Measurements from ENCODE around the gene HEPN1. TPM values are rescaled to one million over a fixed set of nuclear protein-coding genes. Genes with fewer than 3 reads are reported as not detected.

The HEPN1 gene
- total and polyA plus RNA-seq, 5 donors, result not detected

- Histone ChIP-seq H3K9me3 (ENCODE audit: control insufficient read depth, low read length) (no peaks in the 10 kb centered on the region), H3K4me1 (ENCODE audit: control insufficient read depth, insufficient read depth, low read length) (peaks cover 6% of the 10 kb centered on the region), H3K4me3 (ENCODE audit: low read length) (no peak overlapping the region), H3K27me3 (ENCODE audit: control insufficient read depth, insufficient read depth) (no peaks in the 10 kb centered on the region), H3K27ac (ENCODE audit: low read length) (no peak overlapping the region)
- DNase-seq, result peak in 2 of 3 donors; percentile 33 to 55
- intact Hi-C loops (cut with DNase I), result no loop called here
- ATAC-seq, result no peak
- WGBS, result 87% methylated on average over 11 of the region's 11 CpGs
Measured at GRCh38 chr11:124886476-124886875, 32.6 kb upstream of the HEPN1 start.

- 83% methylated on average over 12 of the region's 12 CpGs for WGBS
- peaks cover 8% of the 10 kb centered on the region for H3K4me1 ChIP-seq (ENCODE audit: control insufficient read depth, insufficient read depth, low read length)
Measured at GRCh38 chr11:124886978-124887666, 31.9 kb upstream of the HEPN1 start.

GRCh38 chr11:124887667-124888013, 31.4 kb upstream of the HEPN1 start:
- Histone ChIP-seq H3K9me3 (ENCODE audit: control insufficient read depth, low read length) (no peaks in the 10 kb centered on the region), H3K27ac (ENCODE audit: low read length) (no peak overlapping the region), H3K27me3 (ENCODE audit: control insufficient read depth, insufficient read depth) (no peaks in the 10 kb centered on the region), H3K4me1 (ENCODE audit: control insufficient read depth, insufficient read depth, low read length) (peaks cover 8% of the 10 kb centered on the region), H3K4me3 (ENCODE audit: low read length) (no peak overlapping the region)
- DNase-seq, result no peak
- no peak for ATAC-seq
- WGBS, result 67% methylated on average over 3 of the region's 3 CpGs
- intact Hi-C loops (cut with DNase I), result no loop called here

More at GRCh38 chr11:124886978-124887666, 31.9 kb upstream of the HEPN1 start:
- DNase-seq, result peak in 2 of 3 donors; percentile 26 to 57
- intact Hi-C loops (cut with DNase I), result no loop called here
- Histone ChIP-seq H3K27me3 (ENCODE audit: control insufficient read depth, insufficient read depth) (no peaks in the 10 kb centered on the region), H3K9me3 (ENCODE audit: control insufficient read depth, low read length) (no peaks in the 10 kb centered on the region), H3K4me3 (ENCODE audit: low read length) (no peak overlapping the region), H3K27ac (ENCODE audit: low read length) (no peak overlapping the region)
- no peak for ATAC-seq

- Histone ChIP-seq H3K27me3 (ENCODE audit: control insufficient read depth, insufficient read depth) (no peaks in the 10 kb centered on the region), H3K4me3 (ENCODE audit: low read length) (no peak overlapping the region), H3K27ac (ENCODE audit: low read length) (no peak overlapping the region), H3K9me3 (ENCODE audit: control insufficient read depth, low read length) (no peaks in the 10 kb centered on the region), H3K4me1 (ENCODE audit: control insufficient read depth, insufficient read depth, low read length) (peaks cover 8% of the 10 kb centered on the region)
- 86% methylated on average over 2 of the region's 2 CpGs for WGBS
- intact Hi-C loops (cut with DNase I), result no loop called here
- no peak for ATAC-seq
- DNase-seq, result no peak
Measured at GRCh38 chr11:124889191-124890091, 29.6 kb upstream of the HEPN1 start.

- Histone ChIP-seq H3K27me3 (ENCODE audit: control insufficient read depth, insufficient read depth) (no peaks in the 10 kb centered on the region), H3K27ac (ENCODE audit: low read length) (no peak overlapping the region), H3K9me3 (ENCODE audit: control insufficient read depth, low read length) (no peaks in the 10 kb centered on the region), H3K4me3 (ENCODE audit: low read length) (no peak overlapping the region), H3K4me1 (ENCODE audit: control insufficient read depth, insufficient read depth, low read length) (peaks cover 8% of the 10 kb centered on the region)
- ATAC-seq, result no peak
- no peak for DNase-seq
- intact Hi-C loops (cut with DNase I), result no loop called here
- WGBS, result 89% methylated on average over 2 of the region's 2 CpGs
Measured at GRCh38 chr11:124890151-124890550, 28.9 kb upstream of the HEPN1 start.

- Histone ChIP-seq H3K9me3 (ENCODE audit: control insufficient read depth, low read length) (no peaks in the 10 kb centered on the region), H3K4me3 (ENCODE audit: low read length) (no peak overlapping the region), H3K27ac (ENCODE audit: low read length) (no peak overlapping the region), H3K4me1 (ENCODE audit: control insufficient read depth, insufficient read depth, low read length) (peaks cover 8% of the 10 kb centered on the region), H3K27me3 (ENCODE audit: control insufficient read depth, insufficient read depth) (no peaks in the 10 kb centered on the region)
- intact Hi-C loops (cut with DNase I), result no loop called here
- ATAC-seq (no peak), DNase-seq (peak in 1 of 3 donors; percentile 44)
- WGBS, result 51% methylated on average over 9 of the region's 9 CpGs
Measured at GRCh38 chr11:124890683-124891372, 28.2 kb upstream of the HEPN1 start.

- Histone ChIP-seq H3K4me3 (ENCODE audit: low read length) (no peak overlapping the region), H3K4me1 (ENCODE audit: control insufficient read depth, insufficient read depth, low read length) (peaks cover 8% of the 10 kb centered on the region), H3K9me3 (ENCODE audit: control insufficient read depth, low read length) (no peaks in the 10 kb centered on the region), H3K27ac (ENCODE audit: low read length) (peak overlapping the region; percentile 21), H3K27me3 (ENCODE audit: control insufficient read depth, insufficient read depth) (no peaks in the 10 kb centered on the region)
- DNase-seq, result peak; percentile 46 to 89 (median 88)
- ATAC-seq, result peak; percentile 40 to 80
- WGBS, result 32% methylated on average over 12 of the region's 12 CpGs
- intact Hi-C loops (cut with DNase I), result no loop called here
Measured at GRCh38 chr11:124891373-124891861, 27.6 kb upstream of the HEPN1 start.

- intact Hi-C loops (cut with DNase I), result no loop called here
- no peaks in the 10 kb centered on the region for H3K9me3 ChIP-seq (ENCODE audit: control insufficient read depth, low read length)
- H3K4me1 ChIP-seq (ENCODE audit: control insufficient read depth, insufficient read depth, low read length), result peaks cover 8% of the 10 kb centered on the region
- WGBS, result 76% methylated on average over 2 of the region's 2 CpGs
- DNase-seq (no peak), ATAC-seq (no peak)
- no peaks in the 10 kb centered on the region for H3K27me3 ChIP-seq (ENCODE audit: control insufficient read depth, insufficient read depth)
- H3K27ac ChIP-seq (ENCODE audit: low read length), result peak overlapping the region; percentile 30
- H3K4me3 ChIP-seq (ENCODE audit: low read length), result no peak overlapping the region
Measured at GRCh38 chr11:124892146-124892545, 26.9 kb upstream of the HEPN1 start.

- H3K27me3 ChIP-seq (ENCODE audit: control insufficient read depth, insufficient read depth), result no peaks in the 10 kb centered on the region
- 50% methylated on average over 9 of the region's 9 CpGs for WGBS
- DNase-seq, result peak in 2 of 3 donors; percentile 46 to 69
- no peak overlapping the region for H3K4me3 ChIP-seq (ENCODE audit: low read length)
- peaks cover 8% of the 10 kb centered on the region for H3K4me1 ChIP-seq (ENCODE audit: control insufficient read depth, insufficient read depth, low read length)
- H3K9me3 ChIP-seq (ENCODE audit: control insufficient read depth, low read length), result no peaks in the 10 kb centered on the region
- intact Hi-C loops (cut with DNase I), result no loop called here
- H3K27ac ChIP-seq (ENCODE audit: low read length), result peak overlapping the region; percentile 45
- no peak for ATAC-seq
Measured at GRCh38 chr11:124892750-124893454, 26.1 kb upstream of the HEPN1 start.

GRCh38 chr11:124893781-124894401, 25.2 kb upstream of the HEPN1 start:
- Histone ChIP-seq H3K4me3 (ENCODE audit: low read length) (no peak overlapping the region), H3K9me3 (ENCODE audit: control insufficient read depth, low read length) (no peaks in the 10 kb centered on the region), H3K27me3 (ENCODE audit: control insufficient read depth, insufficient read depth) (no peaks in the 10 kb centered on the region), H3K27ac (ENCODE audit: low read length) (no peak overlapping the region), H3K4me1 (ENCODE audit: control insufficient read depth, insufficient read depth, low read length) (peaks cover 10% of the 10 kb centered on the region)
- peak in 1 of 3 donors; percentile 36 for DNase-seq
- WGBS, result 83% methylated on average over 14 of the region's 14 CpGs
- intact Hi-C loops (cut with DNase I), result no loop called here
- no peak for ATAC-seq
